Stimulated activated CD4-positive, alpha-beta T cell treated with anti-CD3 and anti-CD28 coated beads, Interleukin-2, amount 100 ng/mL, for 24 hours (primary cell): ENCODE measurements around the gene OR9A2.
"Not testable (repeated sequence)": the region's sequence is repeated elsewhere in the genome, so short reads cannot be mapped to it uniquely, and the experiment has no call there.

Source experiments
- DNase-seq, 2 donors: peaks; one replicate each; pipeline ENCODE4 v3.0.0-alpha.2; 2020

Gene OR9A2

GRCh38 chr7:143016996-143017395, 9.9 kb downstream of the OR9A2 start:
- DNase-seq: no peak

DNA sequence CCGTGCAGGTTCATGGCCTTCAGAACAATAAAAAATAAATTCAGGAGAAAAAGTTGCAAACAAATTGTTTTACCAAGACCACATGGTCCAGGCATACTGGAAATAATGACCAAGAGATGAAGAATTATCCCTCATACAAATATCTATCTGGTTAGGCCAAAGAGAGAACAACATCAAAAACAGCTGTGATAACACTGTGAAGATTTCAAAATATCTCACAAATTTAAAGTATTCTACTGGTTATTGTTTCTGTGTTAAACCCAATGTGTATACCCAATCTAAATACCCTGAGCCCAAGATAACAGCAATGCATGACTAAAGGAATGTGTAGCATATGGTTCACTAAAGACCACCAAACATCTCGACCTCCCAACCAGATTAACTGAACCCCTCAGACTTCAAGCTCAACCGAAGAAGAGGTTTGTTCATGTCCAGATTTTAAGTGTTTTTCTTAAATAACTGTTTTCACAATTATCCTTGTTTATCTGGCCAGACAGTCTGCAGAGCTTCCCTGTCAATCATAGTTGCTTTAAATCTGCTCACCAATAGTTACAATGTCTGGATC, 10.9 kb downstream of the OR9A2 start:
- no peak for DNase-seq

DNA sequence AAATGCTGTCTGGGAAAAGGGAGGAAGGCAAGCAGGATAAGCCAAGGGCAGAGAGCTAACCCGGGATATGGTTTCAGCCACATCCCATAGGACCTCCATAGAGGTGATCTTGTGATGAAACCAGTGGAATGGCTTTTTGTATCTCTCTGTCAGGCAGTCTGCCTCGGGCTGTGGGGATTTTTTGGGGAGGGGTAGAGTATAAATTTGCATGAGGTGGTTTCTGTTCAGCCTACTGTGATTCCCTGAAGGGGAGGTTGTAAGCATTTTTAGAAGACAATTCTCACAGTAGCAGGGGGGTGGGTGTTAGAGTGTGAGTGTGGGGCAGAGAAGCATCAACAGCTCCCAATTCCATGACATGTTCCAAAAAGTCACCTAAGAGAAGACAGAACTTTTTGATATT, 11.8 kb downstream of the OR9A2 start:
- DNase-seq: no peak

DNA sequence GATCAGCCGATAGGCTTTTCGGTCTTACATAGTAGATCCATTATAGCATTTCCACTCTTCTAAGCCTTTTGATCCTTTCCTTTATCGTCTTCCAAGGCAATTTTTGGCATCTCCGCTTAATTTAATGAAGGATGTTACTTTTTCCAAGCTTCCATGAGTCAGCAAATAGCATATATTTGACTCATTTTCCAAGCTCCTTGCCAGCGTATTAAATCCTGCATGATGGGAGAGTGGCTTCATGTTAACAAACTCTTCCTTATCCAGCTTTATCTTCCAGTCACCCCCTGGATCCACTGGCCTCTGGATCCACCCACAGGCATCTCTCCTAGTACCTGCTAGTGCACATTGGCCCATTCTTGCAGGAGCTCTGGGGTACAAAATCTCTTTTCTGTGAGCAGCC, 13.0 kb downstream of the OR9A2 start:
- no peak for DNase-seq

GRCh38 chr7:143013473-143013872, 13.5 kb downstream of the OR9A2 start:
- DNase-seq: no peak

GRCh38 chr7:143012409-143012808, 14.5 kb downstream of the OR9A2 start:
- DNase-seq: no peak

DNA sequence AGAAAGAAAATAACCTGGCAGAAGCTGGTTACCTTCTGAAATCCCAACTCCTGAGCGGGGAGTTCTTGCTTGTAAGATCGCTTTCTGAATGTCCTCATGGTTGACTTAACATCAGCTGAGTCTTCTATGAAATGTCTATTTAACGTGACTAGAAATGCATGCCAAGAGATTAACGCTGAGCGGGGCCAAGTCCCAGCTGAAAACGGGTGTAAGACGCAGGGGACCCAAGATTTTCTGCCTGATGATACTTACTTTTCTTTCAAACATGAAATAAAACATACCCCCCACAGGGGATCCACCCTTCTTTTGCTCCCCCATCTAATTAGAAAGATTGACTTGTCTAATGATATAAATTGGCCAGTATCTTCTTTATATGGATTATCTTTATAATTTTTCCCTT, 14.9 kb downstream of the OR9A2 start:
- no peak for DNase-seq

GRCh38 chr7:143008007-143008901, 18.7 kb downstream of the OR9A2 start:
- peak; percentile 87 for DNase-seq

DNA sequence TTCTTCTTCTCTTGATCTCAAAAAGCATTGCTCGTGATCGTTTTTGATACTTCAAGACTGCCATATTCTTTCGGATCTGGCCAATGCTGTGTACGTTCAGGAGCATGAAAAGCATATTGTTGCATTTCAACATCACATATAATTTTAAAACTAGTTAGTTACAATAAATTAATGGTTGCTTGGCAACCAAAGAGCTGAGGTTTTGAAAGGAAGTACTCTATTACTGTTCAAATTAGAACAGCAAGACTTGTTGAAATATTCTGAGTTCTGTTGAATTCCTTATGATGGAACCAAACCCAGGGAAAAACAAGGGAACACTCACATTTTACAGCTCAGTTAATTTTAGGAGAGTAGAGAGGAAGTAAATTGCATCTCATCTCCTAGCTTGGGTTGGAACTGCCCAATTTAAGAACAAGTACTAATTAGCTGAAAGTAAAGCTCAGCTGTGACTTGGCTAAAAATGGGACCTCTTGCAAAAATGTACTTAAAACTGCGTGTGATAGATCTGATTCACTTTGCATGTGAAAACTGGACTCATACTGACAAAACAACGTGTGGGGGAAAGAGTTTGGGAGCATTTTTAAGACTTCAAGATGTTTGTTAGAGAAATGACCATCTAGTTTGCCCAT, 21.2 kb downstream of the OR9A2 start:
- no peak for DNase-seq

GRCh38 chr7:143003393-143004051, 23.4 kb downstream of the OR9A2 start:
- peak; percentile 25 to 37 for DNase-seq

- DNase-seq: no peak
These were observed 24.0 kb downstream of the OR9A2 start for GRCh38 chr7:143002898-143003297.

- no peak for DNase-seq
These were observed 24.8 kb downstream of the OR9A2 start for GRCh38 chr7:143002106-143002505.

- no peak for DNase-seq
These were observed 26.3 kb downstream of the OR9A2 start for GRCh38 chr7:143000648-143001047.

DNA sequence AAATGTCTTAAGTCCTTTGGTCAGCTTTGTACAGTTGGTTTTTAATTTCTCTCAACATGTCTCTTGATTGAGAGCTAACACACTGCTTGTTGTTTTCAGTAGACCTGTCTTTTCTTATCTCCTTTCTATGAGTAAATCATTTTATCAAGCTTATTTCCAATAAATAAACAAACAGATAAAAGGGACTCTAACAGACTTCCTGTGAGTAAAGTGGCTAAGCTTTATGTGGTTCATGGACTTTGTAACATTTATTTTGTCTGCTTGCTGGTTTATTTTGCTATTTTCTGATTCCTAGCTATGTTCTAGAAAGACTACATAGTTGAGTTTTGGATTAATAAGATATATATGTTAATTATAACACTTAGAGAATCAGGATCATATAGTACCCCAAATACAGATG, 27.1 kb downstream of the OR9A2 start:
- no peak for DNase-seq

DNA sequence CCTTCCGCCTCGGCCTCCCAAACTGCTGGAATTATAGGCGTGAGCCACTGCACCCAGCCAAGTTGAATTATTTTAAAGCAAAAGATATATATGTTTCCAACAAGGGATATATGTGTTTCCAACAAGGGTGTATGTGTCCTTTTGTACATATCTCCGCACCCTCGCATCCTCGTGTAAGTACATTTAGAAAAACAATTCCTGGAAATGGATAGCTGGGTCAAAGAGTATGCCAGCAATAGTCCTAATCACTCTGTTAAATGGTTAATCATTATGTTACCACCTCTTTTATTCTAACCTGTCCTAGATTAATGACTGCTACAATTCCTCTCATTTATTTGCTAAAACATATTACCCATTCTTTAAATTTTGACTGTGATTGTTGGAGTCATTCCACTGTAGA, 28.0 kb downstream of the OR9A2 start:
- no peak for DNase-seq

DNA sequence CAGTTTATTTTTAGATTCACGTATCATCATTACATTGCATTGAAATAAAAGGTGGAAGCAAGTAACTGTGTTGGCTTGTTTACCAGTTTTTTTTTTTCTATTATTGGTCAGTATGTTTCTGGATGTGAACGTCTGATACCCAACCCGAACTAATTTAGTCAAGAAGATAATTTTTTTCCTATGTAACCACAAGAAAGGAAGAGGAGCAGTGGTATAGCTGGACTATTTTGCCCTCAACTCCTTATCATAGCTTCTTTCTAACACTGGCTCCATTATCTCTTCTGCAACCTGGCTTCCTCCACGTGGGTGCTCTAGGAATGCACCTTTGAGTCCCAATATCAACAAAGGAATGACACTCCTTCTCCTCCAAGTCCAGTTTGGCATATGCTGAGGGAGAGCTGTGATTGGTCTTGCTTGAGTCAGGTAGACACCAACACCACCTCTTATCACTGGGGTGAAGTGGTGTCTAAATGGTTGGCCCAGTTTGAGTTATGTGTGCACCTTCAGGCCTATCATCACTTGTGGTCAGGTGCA, 29.4 kb downstream of the OR9A2 start:
- DNase-seq: no peak

- DNase-seq: no peak
These were observed 34.5 kb downstream of the OR9A2 start for GRCh38 chr7:142992427-142992826.

DNA sequence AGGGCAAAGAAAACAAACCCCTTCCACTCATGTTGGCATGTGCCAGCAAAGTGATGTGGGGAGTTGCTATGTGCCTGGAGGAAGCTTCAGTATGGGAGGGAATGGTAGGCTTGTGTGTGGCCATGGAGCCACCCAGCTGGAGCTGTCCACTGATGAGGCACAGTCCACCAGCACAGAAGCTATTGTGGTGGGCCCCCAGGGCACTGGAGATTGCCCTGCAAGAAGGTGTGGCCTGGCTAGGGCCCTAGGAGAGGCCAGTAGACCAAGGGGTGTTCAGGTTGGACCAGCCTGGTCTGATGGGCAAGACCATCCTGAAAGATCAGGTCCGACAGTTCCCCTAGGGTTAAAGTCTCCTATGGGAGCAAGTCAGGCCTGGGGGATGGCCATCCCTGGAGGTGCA, 42.6 kb downstream of the OR9A2 start:
- no peak for DNase-seq

DNA sequence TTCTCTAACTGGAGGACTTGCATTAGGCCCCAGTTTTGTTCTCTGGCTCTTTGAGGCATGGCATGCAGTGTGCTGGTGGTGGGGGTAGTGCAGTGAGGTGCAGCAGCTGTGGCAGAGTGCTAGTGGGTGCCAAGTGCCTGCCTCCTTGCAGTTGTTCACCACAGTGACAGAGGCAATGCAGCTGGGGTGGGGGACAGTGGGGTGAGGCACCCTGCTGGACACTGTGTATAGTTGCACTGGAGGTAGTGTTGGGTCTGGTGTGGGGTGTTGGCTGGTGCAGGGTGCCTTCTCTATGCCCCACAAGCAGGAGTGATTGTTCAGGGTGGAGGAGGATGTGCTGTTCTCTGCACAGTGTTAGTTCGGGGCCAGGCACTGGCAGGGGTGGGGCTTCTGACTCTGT, 43.1 kb downstream of the OR9A2 start:
- DNase-seq: no peak

DNA sequence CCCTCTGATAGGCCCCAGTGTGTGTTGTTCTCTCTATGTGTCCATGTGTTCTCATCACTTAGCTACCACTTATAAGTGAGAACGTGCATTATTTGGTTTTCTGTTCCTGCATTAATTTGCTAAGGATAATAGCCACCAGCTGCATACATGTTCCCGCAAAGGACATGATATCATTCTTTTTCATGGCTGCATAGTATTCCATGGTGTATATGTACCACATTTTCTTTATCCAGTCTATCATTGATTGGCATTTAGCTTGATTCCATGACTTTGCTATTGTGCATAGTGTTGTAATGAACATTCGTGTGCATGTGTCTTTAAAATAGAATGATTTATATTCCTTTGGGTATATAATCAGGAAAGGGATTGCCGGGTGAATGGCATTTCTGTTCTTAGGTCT, 48.5 kb downstream of the OR9A2 start:
- DNase-seq: not testable (repeated sequence)
